ENCODE data around the gene DYNC1LI2. TPM values are rescaled to one million over a fixed set of nuclear protein-coding genes. Genes with fewer than 3 reads are reported as not detected.

DYNC1LI2 gene
- total RNA-seq, 2 experiments from 2014 or later: 32.3 to 35.7 TPM

GRCh38 chr16:66740010-66740409 is 11.4 kb downstream of the DYNC1LI2 start:
- CTCF ChIA-PET: interaction anchor here (0.7 to 5.8 kb wide), 20 partner anchors 8 to 334 kb away, joined by 3 to 37 read pairs (median 4); partner anchors contain the start of gene DYNC1LI2
- POLR2A ChIA-PET: no interaction called here

GRCh38 chr16:66735891-66736290 is 15.5 kb downstream of the DYNC1LI2 start:
- H3K4me1 Mint-ChIP-seq: peaks cover 16% of the 10 kb centered on the region
- ATAC-seq (no peak), DNase-seq (peak; percentile 33)
- intact Hi-C loops (cut with DNase I, micrococcal nuclease): no loop called here
- H3K27me3 Mint-ChIP-seq: no peaks in the 10 kb centered on the region
- no peaks in the 10 kb centered on the region for H3K9me3 Mint-ChIP-seq (ENCODE audit: low read depth)
- no peak overlapping the region for H3K4me3 Mint-ChIP-seq
- H3K36me3 Mint-ChIP-seq (ENCODE audit: low read depth): peaks cover 32% of the 10 kb centered on the region
- peak overlapping the region; percentile 24 for H3K27ac Mint-ChIP-seq
- ChIA-PET CTCF (interaction anchor here (0.6 to 3.1 kb wide), 8 partner anchors 8 to 422 kb away, joined by 3 to 22 read pairs (median 4); no protein-coding TSS in a partner anchor), POLR2A (no interaction called here)

More at GRCh38 chr16:66740010-66740409, 11.4 kb downstream of the DYNC1LI2 start:
- ATAC-seq (peak; percentile 72), DNase-seq (peak; percentile 48)
- H3K27ac Mint-ChIP-seq: no peak overlapping the region
- no peaks in the 10 kb centered on the region for H3K27me3 Mint-ChIP-seq
- H3K4me3 Mint-ChIP-seq: no peak overlapping the region
- peaks cover 16% of the 10 kb centered on the region for H3K4me1 Mint-ChIP-seq
- intact Hi-C loops (cut with DNase I, micrococcal nuclease): loop anchor here (1.0 to 2.0 kb wide), 3 partner anchors 89 to 334 kb away; no protein-coding TSS in a partner anchor
- H3K36me3 Mint-ChIP-seq (ENCODE audit: low read depth): peaks cover 45% of the 10 kb centered on the region
- no peaks in the 10 kb centered on the region for H3K9me3 Mint-ChIP-seq (ENCODE audit: low read depth)

- no peaks in the 10 kb centered on the region for H3K27me3 Mint-ChIP-seq
- no peak for DNase-seq
- no peak for ATAC-seq
- ChIA-PET CTCF (interaction anchor here (0.8 to 4.7 kb wide), 3 partner anchors 10 to 80 kb away, joined by 3 to 37 read pairs (median 3); no protein-coding TSS in a partner anchor), POLR2A (no interaction called here)
- no peak overlapping the region for H3K4me3 Mint-ChIP-seq
- H3K9me3 Mint-ChIP-seq (ENCODE audit: low read depth): no peaks in the 10 kb centered on the region
- H3K36me3 Mint-ChIP-seq (ENCODE audit: low read depth): peaks cover 15% of the 10 kb centered on the region
- peak overlapping the region; percentile 2 for H3K27ac Mint-ChIP-seq
- intact Hi-C loops (cut with DNase I, micrococcal nuclease): no loop called here
- peaks cover 4% of the 10 kb centered on the region for H3K4me1 Mint-ChIP-seq
Observed at GRCh38 chr16:66731101-66731500, 20.3 kb downstream of the DYNC1LI2 start.

- no peaks in the 10 kb centered on the region for H3K9me3 Mint-ChIP-seq (ENCODE audit: low read depth)
- H3K36me3 Mint-ChIP-seq (ENCODE audit: low read depth): peaks cover 24% of the 10 kb centered on the region
- ChIA-PET CTCF (interaction anchor here (0.6 to 3.4 kb wide), 12 partner anchors 9 to 371 kb away, joined by 3 to 32 read pairs (median 4); partner anchors contain the start of gene DYNC1LI2), POLR2A (interaction anchor here (0.5 kb wide), 1 partner anchor 140 kb away, joined by 5 read pairs; no protein-coding TSS in a partner anchor)
- no peak overlapping the region for H3K4me3 Mint-ChIP-seq
- H3K27ac Mint-ChIP-seq: no peak overlapping the region
- H3K27me3 Mint-ChIP-seq: no peaks in the 10 kb centered on the region
- H3K4me1 Mint-ChIP-seq: no peaks in the 10 kb centered on the region
- ATAC-seq (no peak), DNase-seq (no peak)
- intact Hi-C loops (cut with DNase I, micrococcal nuclease): loop anchor here (1.0 to 5.0 kb wide), 2 partner anchors 138 kb away; no protein-coding TSS in a partner anchor
Observed at GRCh38 chr16:66728804-66729203, 22.6 kb downstream of the DYNC1LI2 start.

GRCh38 chr16:66728117-66728787 is 23.2 kb downstream of the DYNC1LI2 start:
- no peaks in the 10 kb centered on the region for H3K9me3 Mint-ChIP-seq (ENCODE audit: low read depth)
- DNase-seq: no peak
- no peaks in the 10 kb centered on the region for H3K4me1 Mint-ChIP-seq
- no peak overlapping the region for H3K4me3 Mint-ChIP-seq
- ATAC-seq: peak; percentile 81
- peaks cover 29% of the 10 kb centered on the region for H3K36me3 Mint-ChIP-seq (ENCODE audit: low read depth)
- intact Hi-C loops (cut with DNase I, micrococcal nuclease): loop anchor here (1.0 to 5.0 kb wide), 2 partner anchors 139 kb away; no protein-coding TSS in a partner anchor
- H3K27me3 Mint-ChIP-seq: no peaks in the 10 kb centered on the region
- ChIA-PET POLR2A (interaction anchor here (0.5 kb wide), 1 partner anchor 140 kb away, joined by 5 read pairs; no protein-coding TSS in a partner anchor), CTCF (interaction anchor here (0.6 to 3.4 kb wide), 16 partner anchors 9 to 371 kb away, joined by 3 to 32 read pairs (median 4); partner anchors contain the start of gene DYNC1LI2)
- H3K27ac Mint-ChIP-seq: no peak overlapping the region

GRCh38 chr16:66720766-66721165 is 30.6 kb downstream of the DYNC1LI2 start:
- ATAC-seq: no peak
- peaks cover 24% of the 10 kb centered on the region for H3K36me3 Mint-ChIP-seq (ENCODE audit: low read depth)
- no peaks in the 10 kb centered on the region for H3K4me1 Mint-ChIP-seq
- H3K27me3 Mint-ChIP-seq: no peaks in the 10 kb centered on the region
- no peak overlapping the region for H3K4me3 Mint-ChIP-seq
- H3K9me3 Mint-ChIP-seq (ENCODE audit: low read depth): no peaks in the 10 kb centered on the region
- POLR2A ChIA-PET: no interaction called here
- no peak for DNase-seq
- intact Hi-C loops (cut with DNase I, micrococcal nuclease): no loop called here
- CTCF ChIA-PET: interaction anchor here (1.1 kb wide), 1 partner anchor 24 kb away, joined by 3 read pairs; no protein-coding TSS in a partner anchor
- H3K27ac Mint-ChIP-seq: no peak overlapping the region

GRCh38 chr16:66719246-66719645 is 32.2 kb downstream of the DYNC1LI2 start:
- POLR2A ChIA-PET: no interaction called here
- Mint-ChIP-seq H3K4me3 (no peak overlapping the region), H3K9me3 (ENCODE audit: low read depth) (no peaks in the 10 kb centered on the region), H3K27ac (no peak overlapping the region), H3K4me1 (no peaks in the 10 kb centered on the region), H3K36me3 (ENCODE audit: low read depth) (peaks cover 17% of the 10 kb centered on the region), H3K27me3 (no peaks in the 10 kb centered on the region)
- intact Hi-C loops (cut with DNase I, micrococcal nuclease): no loop called here
- ATAC-seq (no peak), DNase-seq (no peak)
- CTCF ChIA-PET: no interaction called here

- Mint-ChIP-seq H3K9me3 (ENCODE audit: low read depth) (no peaks in the 10 kb centered on the region), H3K27ac (no peak overlapping the region), H3K27me3 (no peaks in the 10 kb centered on the region), H3K4me1 (no peaks in the 10 kb centered on the region), H3K36me3 (ENCODE audit: low read depth) (peaks cover 4% of the 10 kb centered on the region), H3K4me3 (no peak overlapping the region)
- ATAC-seq (no peak), DNase-seq (no peak)
- ChIA-PET POLR2A (no interaction called here), CTCF (interaction anchor here (1.2 kb wide), 1 partner anchor 33 kb away, joined by 3 read pairs; the partner anchor contains the start of gene DYNC1LI2)
- intact Hi-C loops (cut with DNase I, micrococcal nuclease): no loop called here
Observed at GRCh38 chr16:66717776-66718175, 33.6 kb downstream of the DYNC1LI2 start.

- intact Hi-C loops (cut with DNase I, micrococcal nuclease): no loop called here
- Mint-ChIP-seq H3K9me3 (ENCODE audit: low read depth) (no peaks in the 10 kb centered on the region), H3K27ac (no peak overlapping the region), H3K27me3 (no peaks in the 10 kb centered on the region), H3K4me3 (no peak overlapping the region), H3K4me1 (no peaks in the 10 kb centered on the region), H3K36me3 (ENCODE audit: low read depth) (peaks cover 4% of the 10 kb centered on the region)
- ATAC-seq (peak; percentile 69), DNase-seq (peak; percentile 49)
- ChIA-PET CTCF (no interaction called here), POLR2A (no interaction called here)
Observed at GRCh38 chr16:66717112-66717675, 34.2 kb downstream of the DYNC1LI2 start.

GRCh38 chr16:66714654-66715307 is 36.6 kb downstream of the DYNC1LI2 start:
- intact Hi-C loops (cut with DNase I, micrococcal nuclease): no loop called here
- H3K27ac Mint-ChIP-seq: no peak overlapping the region
- DNase-seq: no peak
- no peaks in the 10 kb centered on the region for H3K4me1 Mint-ChIP-seq
- no peaks in the 10 kb centered on the region for H3K36me3 Mint-ChIP-seq (ENCODE audit: low read depth)
- CTCF ChIA-PET: interaction anchor here (1.6 kb wide), 1 partner anchor 308 kb away, joined by 4 read pairs; no protein-coding TSS in a partner anchor
- H3K27me3 Mint-ChIP-seq: no peaks in the 10 kb centered on the region
- no peak overlapping the region for H3K4me3 Mint-ChIP-seq
- no peaks in the 10 kb centered on the region for H3K9me3 Mint-ChIP-seq (ENCODE audit: low read depth)
- no peak for ATAC-seq
- POLR2A ChIA-PET: no interaction called here

- Mint-ChIP-seq H3K36me3 (ENCODE audit: low read depth) (no peaks in the 10 kb centered on the region), H3K9me3 (ENCODE audit: low read depth) (no peaks in the 10 kb centered on the region), H3K27me3 (no peaks in the 10 kb centered on the region), H3K4me3 (no peak overlapping the region), H3K4me1 (no peaks in the 10 kb centered on the region), H3K27ac (no peak overlapping the region)
- intact Hi-C loops (cut with DNase I, micrococcal nuclease): no loop called here
- no peak for ATAC-seq
- ChIA-PET POLR2A (interaction anchor here (0.6 kb wide), 1 partner anchor 297 kb away, joined by 9 read pairs; no protein-coding TSS in a partner anchor), CTCF (interaction anchor here (0.6 to 1.3 kb wide), 3 partner anchors 23 to 378 kb away, joined by 3 to 4 read pairs (median 4); no protein-coding TSS in a partner anchor)
- DNase-seq: no peak
Observed at GRCh38 chr16:66714062-66714461, 37.3 kb downstream of the DYNC1LI2 start.
